OCI-LY3 (cell line): ENCODE results near the gene TENM4.

Source experiments
- CTCF ChIP-seq: fragments of 200-600, 300-600 bp; sonication (generic); IDR thresholded peaks from 2 replicates; pipeline ENCODE4 v1.5.1; 2014; ENCODE audit warnings: antibody characterized with exemption, low read length, low read depth
- EZH2phosphoT487 ChIP-seq: fragments of 200-600 bp; shearing (Covaris generic); IDR thresholded peaks from 2 replicates; pipeline ENCODE4 v1.6.1; 2018; ENCODE audit warnings: antibody characterized with exemption, mixed run types, low read depth

- TF ChIP-seq CTCF (no peak), EZH2phosphoT487 (no peak)
Observed at GRCh38 chr11:79309407-79309806, 131.4 kb downstream of the TENM4 start.
